HG03097 (cell line): ENCODE measurements around the gene MINDY4.
"Not testable (repeated sequence)": the region's sequence is repeated elsewhere in the genome, so short reads cannot be mapped to it uniquely, and the experiment has no call there.

Experiments
- ATAC-seq: cut with Tn5 transposase; IDR thresholded peaks from one replicate; pipeline ENCODE4 v1.9.1; 2021; ENCODE audit not compliant: unreplicated experiment, low FRiP score

The MINDY4 gene

DNA sequence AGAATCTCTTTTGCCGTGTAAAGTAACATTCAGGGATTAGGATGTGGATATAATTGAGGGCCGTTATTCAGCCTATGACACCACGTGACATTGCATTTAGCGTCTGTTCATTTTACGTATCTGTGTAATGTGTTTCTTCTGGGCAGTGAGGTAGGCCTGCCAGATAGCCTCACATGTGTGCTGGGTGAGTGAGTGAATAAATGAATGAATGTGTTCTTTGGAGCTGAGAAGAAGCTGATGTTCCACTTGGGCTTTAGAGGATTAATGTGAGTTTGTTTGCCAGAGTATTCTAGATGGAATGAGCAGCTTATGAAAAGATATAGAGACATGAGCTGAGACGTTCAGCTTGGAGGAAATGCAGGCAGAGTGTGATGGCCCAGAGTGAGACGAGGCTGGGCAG, 55.0 kb downstream of the MINDY4 start:
- ATAC-seq: no peak

DNA sequence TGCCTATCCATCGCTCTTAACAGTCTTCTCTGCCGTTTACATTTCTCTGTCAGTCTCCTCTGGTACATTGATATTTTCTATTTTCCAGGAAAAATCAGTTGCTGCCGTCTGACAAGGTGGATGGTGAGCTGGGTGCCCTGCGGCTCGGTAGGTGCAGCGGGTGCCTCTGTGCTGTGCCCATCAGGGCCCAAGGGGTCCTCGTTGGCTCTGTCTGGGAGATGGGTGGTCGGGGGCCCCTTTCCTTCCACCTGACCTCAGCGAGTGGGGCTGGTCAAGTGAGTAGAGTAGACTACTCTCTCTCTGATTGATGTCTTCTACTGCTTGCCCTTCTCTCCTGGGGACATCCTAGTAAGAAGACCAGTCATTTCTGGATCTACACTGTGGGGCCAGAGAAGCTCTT, 57.4 kb downstream of the MINDY4 start:
- no peak for ATAC-seq

DNA sequence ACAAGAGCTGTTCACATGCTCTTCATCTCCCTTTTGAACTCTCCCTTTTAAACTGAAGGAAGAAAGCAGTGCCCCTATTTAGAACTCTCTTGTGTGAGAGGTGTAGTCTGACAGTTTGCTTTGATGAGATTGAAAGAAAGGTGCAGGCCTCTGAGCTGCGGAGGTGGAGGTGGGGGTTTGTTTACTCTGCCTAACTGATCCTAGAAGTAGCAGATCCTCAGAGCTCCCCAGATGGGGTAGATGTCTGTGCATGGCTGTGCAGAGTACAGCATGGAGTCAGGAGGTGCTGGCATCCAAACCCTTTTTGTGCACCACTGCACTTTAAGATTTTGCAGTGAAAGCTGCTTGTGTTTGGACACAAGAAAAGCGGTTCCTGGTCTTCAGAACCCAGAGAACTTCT, 58.3 kb downstream of the MINDY4 start:
- ATAC-seq: no peak

DNA sequence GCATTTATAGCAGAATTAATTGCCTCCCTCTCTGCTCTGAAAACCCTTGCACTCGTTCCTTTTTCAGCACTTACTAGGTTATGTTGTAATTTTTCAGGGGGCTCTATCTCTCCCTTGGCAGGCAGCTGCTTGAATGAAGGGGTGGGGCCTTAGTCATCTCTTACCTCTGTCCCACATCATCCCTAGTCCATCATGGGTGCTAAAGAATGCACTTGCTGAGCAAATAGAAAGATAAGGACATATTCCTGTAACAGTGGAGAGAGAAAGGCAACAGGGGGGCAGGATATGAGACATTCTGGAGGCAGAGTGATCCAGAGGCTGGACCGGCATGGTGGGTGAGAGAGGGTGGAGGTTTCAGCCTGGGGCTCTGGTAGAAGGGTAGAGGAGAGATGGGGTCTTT, 60.0 kb downstream of the MINDY4 start:
- ATAC-seq: no peak

DNA sequence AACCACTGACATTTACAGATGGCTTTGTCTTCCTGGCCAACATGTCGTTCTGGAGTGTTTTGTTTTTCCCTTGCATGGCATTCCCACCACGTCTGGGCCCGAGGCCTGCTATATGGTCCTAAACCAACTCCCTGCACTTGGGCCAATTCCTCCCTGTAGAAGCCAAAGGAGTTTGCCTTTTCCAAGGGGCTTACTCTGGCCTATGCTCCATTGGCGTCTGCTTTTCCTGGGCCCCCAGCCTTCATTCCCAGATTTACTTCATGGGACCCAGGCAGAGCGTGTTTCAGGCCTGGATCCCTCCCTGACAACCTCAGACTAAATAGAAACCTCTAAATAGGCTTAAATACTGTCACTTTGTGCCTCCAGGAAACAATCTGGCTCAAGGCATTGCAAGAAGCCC, 60.7 kb downstream of the MINDY4 start:
- ATAC-seq: no peak

DNA sequence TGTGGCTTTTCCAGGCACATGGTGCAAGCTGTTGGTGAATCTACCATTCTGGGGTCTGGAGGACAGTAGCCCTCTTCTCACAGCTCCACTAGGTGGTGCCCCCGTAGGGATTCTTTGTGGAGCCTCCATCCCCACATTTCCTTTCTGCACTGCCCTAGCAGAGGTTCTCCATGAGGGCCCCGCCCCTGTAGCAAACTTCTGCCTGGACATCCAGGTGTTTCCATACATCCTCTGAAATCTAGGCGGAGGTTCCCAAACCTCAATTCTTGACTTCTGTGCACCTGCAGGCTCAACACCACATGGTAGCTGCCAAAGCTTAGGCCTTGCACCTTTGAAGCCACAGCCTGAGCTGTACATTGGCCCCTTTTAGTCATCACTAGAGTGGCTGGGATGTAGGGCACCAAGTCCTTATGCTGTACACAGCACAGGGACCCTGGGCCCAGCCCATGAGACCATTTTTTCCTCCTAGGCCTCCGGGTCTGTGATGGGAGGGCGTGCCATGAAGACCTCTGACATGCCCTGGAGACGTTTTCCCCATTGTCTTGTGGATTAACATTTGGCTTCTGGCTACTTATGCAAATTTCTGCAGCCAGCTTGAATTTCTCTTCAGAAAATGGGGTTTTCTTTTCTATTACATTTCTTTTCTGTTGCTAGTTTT, 62.9 kb downstream of the MINDY4 start:
- not testable (repeated sequence) for ATAC-seq

DNA sequence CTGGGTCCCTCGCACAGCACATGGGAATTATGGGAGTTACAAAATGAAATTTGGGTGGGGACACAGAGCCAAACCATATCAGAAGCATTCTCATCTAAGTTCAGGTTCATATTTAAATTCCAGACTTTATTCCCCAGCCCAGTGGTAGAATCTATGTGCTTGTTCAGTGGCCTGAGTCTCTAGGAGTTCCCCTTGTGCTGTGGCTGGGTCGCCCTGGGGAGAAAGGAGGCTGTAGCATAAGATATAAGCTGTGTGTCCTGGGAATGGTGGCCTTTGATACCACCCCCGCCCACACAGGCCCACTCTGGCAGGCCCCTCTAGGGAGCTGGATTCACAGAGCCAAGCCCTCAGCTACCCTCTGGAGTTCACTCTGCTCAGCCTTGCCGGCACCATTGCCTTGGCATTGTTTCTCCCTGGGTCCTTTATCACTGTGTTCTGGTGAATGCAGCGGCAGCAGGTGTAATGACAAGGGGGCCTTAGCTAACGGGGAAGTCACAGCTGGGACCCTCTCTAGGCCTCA, 64.2 kb downstream of the MINDY4 start:
- ATAC-seq: no peak

DNA sequence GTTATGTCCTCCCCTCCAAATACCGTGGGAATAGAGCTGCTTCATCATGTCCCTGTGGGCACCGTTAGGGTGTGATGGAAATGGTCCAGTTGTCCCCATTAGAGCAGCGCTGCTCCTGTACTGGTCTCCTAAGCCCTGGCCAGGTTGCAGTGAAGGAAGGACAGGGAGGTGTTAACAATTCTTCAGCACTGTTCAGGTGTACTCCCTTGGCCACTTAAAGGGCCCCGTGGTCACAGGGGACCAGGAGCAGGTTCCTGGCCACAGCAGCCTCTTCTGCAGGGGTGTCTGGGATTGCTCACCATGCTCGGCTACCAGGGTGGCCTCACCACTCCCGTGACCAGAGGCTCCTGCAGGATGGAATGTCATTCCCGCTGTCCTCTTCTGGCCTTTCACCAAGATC, 65.8 kb downstream of the MINDY4 start:
- ATAC-seq: no peak

DNA sequence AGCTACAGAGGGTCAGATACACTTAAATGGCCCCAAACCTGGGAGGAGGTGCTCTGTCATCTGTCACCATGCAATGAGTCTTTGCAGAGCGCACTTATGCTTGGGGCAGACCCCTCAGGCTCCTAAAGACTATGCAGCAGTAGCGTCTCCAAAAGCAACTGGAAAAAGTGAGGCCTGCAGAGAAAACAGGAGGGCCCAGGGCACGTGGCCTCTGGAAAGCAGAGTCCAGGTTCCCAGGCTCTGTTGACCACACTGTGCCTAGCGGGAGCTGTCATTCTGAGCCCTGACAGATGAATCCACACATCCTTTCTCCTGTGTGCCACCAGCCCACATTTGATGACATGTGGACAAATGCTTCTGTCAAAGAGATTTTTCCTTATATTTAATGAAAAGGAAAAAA, 66.4 kb downstream of the MINDY4 start:
- no peak for ATAC-seq

DNA sequence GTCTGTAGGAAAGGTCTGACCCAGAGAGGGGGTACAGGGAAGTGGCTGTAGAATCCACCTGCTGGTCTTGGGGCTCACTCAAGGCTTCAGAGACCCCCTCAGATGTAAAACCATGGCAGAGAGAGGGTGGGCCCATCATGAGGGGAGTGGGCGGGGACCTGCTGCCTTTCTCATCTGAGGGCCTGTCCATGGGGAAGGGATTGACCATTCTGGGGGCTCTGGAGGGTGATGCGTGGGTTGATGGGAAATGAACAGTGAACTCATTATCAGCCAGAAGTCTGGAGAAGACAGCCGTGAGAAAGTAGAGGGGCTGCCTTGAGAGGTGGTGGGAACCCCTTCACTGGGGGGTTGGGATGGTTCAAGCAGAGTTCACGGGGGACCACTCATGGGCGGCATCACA, 66.8 kb downstream of the MINDY4 start:
- ATAC-seq: no peak

DNA sequence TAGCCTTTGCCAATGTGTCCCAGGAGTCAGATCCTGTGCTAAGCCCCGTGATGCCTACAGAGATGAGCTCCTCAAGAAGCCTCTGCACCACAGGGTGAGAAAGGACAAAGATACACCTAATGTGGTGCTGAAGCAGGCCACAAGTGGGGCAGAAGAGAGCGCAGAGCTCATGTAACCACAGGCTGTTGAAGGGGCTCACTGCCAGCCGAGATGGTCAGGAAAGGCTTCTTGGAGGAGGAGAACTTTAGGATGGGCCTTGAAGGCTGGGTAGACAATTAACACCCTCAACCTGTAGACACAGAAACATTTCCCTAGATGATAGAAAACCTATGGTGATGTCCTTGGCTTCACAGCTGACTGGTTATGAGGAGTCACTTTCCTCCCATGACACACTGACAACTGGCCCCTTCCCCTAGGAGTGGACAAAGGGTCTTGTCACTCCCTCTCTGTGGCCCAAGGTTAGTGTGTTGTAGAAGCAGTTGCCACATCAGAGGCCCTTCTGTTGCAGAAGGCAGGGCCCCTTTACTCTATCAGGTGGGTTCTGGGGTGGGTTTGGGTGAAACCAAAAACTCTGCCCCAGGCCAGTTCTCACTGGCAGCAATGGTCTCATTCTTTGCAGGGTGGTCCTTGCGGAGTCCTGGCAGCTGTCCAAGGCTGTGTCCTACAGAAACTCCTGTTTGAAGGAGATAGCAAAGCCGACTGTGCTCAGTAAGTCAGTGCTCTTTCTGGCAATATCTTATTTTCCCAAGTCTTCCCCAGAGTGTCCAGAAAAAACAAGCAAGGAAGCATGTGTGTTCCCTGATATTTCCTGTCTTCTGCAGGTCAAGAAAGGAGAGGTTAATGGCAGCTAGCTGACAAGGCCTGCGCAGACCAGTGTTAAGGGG, 69.2 kb downstream of the MINDY4 start:
- ATAC-seq: no peak

DNA sequence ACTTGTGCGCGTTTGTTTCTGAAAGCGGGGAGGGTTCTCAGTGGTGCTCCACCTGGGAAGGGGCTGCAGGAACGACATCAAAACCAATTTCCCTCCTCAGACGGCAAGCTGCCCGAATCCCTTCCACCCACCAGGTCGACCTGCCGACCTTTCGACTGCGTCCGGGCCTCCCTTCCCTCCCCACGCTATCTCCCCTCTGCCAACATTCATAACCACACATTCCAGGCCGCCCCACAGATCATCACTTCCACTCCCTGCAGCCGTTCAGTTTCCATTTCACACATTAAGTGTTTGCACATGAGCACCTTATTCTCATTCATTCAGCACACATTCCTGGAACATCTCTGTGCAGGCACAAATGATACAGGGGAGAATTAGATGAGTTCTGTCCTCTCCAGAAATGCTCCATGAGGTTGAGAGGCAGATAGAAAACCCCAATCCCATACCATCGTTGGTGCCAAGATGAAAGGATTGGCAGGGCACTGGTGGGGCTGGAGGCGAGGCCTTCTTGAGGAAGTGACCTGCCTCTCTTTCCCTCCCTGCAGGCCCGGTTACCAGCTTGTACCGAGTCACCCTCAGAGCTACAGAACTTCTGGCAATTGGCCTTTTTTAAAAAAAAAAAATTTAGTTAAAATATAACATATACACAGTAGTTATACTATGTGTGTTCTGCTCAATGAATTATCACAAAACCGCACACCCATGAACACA, 70.0 kb downstream of the MINDY4 start:
- no peak for ATAC-seq

DNA sequence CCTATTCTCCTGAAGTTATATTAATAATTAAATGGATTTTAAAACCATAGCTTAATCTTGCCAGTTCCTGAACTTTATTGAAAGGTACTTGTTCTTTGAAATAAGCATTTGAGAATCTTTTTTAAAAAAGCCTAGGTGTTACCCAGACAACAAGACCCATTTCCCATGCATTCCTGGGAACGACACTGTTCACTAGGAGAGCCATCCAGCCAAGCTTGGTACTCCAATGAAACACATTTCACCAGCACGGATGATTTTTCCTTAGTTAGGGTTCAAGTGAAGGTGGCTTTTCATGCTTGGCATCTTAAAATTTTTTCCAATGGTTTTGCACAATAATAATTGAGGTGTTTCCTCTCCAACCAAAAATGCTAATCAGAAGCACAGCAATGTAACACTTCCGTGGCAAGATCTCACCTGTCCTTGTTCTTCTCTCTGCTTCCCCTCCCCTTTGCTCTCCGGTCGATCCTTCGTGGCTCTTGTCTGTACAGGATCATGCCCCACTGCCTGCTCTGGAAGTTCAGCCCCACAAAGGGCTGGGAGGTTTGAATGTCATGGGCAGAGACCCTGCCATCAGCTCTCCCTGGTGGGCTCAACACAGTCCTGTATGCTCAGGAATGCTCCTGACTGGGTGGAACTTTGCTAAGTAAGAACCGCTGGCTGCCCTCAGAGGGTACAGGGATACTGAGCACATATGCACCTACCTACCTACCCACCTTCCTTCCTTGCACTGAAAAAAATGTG, 70.8 kb downstream of the MINDY4 start:
- ATAC-seq: no peak

DNA sequence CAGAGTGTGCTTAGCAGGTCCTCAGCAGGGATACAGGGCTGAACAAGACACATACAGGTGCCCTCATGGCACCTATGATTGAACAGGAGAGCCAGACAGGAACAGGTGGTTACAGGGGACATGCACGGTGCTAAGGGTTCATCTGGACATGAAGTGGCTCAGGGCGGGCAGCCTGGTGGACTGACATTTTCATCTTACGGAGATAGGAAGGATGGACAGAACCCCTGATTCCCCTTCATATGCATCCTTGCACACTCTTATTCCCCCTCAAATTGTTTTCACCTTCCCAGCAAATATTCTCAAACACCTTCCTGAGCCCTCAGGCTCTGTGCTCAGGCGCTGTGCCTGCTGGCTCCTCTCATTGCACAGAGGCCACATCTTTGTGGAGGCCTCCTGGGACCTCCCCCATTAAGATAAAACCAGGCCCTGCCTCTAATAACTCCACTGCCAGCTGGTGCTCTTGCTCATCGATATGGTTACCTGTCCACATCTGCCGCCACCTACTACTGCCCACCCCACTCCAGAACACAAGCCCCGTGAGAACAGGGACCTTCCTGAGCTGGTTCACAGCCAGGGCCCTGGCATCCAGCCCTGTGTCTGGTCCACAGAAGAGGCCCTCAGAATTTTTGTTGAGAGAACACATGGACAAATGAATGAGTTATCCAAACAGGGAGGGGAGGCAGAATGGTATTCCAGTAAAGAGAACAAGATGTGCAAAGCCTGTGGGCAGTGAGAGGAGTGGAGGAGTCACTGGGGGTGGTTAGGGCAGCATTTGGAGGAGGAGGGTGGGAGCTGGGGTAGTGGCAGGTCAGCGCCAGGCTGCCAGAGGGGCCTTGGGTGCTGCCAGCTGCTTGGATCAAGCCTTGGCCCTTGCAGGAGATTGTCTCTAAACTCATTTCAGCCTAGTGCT, 71.6 kb downstream of the MINDY4 start:
- ATAC-seq: no peak

DNA sequence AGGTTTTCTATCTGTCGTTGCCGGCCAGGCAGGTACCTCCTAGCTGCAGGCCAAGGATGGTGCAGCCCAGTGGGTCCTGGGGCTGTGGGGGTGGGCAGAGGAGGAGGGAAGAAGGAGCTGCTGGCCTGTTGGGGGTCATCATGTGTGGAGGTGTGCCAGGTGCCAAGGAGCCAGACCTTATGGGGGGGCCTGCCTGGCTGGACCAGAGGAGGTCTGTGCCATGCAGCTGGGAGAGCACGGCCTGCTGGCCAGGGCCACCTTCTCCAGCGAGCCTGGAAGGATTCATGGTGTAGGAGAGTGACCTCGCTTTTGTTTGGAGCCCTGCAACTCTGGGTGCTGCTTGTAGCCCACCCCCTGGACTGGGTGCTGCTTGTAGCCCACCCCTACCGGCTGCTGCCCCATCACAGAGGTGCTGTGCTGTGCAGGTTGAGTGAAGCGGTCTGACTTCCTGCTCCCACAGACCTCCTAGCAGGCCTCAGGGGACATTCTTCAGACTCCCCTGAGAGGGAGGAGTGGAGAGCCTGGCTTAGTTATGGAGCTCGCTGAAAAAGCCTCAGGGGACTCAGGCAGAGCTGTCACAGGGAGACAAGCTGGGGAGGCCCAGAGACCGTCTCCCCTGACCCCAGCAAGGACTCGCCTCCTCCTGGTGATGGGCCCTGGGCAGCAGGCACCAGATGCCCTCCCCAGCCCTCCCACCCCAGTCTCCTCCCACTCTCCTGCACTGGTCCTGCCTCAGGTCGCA, 72.7 kb downstream of the MINDY4 start:
- ATAC-seq: no peak

DNA sequence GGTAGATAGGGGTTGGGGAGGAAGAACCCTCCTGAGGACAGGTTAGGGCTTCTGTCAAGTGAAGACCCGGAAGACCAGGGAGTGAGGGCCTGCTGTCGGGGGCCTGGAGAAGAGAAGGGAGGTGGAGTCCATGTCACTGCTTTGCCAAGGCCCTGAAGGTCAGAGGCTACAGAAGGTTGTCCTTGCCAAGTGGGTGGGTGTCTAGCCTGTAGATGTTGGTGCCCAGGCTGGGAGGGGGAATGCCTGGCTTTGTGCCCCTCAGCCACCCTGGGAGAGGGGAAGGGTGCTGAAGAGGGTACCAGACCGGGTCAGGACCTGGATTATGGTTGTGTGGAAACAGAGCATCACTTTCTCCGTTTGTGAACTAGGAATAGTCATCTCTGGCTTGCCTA, 73.3 kb downstream of the MINDY4 start:
- ATAC-seq: no peak

DNA sequence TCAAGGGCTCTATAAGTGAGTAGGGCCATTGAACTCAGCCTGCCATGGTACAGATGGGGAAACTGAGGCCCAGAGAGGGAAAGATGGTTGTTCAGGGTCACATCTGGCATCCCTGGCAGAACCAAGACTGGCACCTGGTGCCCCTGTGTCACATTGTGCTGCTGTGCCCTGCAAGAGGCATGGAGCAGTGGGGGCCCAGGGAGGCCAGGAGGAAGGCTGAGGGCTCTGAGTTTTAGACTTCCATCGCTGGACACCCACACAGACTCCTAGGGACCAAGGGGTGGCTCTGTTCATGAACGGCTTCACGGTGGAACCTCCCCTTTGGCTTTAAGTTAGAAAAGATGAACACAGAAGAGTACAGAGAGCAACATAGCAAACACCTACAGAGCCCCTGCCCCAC, 73.7 kb downstream of the MINDY4 start:
- ATAC-seq: no peak

DNA sequence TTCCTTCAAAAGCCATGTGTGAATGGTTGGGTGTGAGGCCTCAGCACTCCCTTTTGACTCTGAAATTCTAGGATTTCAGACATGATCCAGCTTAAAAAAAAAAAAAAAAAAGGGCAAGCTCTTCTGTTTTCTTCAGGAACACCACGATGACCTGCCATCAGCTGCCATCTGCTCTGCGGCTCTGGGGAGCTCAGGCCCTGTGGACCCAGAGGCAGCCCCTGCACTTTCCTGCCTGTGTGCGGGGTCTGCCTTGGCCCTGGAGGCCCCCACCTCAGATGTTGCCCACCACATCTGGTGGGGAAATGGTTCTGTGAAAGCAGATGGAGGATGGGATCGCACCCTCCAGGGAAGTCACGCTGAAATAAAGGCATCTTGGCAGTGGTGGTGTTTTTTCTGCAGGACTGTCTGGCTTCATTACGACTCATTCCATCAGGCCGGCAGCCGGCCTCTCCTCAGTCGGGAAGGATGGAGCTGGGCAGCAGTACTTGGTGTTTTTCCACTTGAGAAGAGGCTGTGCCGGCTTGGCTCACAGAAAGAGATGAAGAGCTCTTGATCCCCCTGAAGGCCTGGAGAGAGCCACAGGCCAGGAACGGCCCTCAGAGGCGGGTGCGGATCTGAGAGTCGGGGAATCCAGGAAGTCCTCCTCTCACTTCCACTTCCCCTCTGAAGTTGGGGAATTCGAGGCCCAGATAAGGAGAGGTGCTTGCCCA, 74.4 kb downstream of the MINDY4 start:
- ATAC-seq: no peak
